Skeletal muscle satellite cell (primary cell): ENCODE data around the gene ANKS1B.

Experiments
- H3K27me3 ChIP-seq: 2 replicates; pipeline ENCODE4 v1.7.0; 2013; ENCODE audit warnings: low read length; ENCODE audit not compliant: control insufficient read depth, insufficient read depth
- H3K36me3 ChIP-seq: 2 replicates; pipeline ENCODE4 v1.7.0; 2013; ENCODE audit warnings: mild to moderate bottlenecking, control low read depth, low read length; ENCODE audit not compliant: insufficient read depth
- H3K4me1 ChIP-seq: 2 replicates; pipeline ENCODE4 v1.7.0; 2013; ENCODE audit warnings: low read length; ENCODE audit not compliant: control insufficient read depth, insufficient read depth
- H3K4me2 ChIP-seq: 2 replicates; pipeline ENCODE4 v1.7.0; 2013; ENCODE audit warnings: mild to moderate bottlenecking, low read length
- H3K4me3 ChIP-seq: 2 replicates; pipeline ENCODE4 v1.7.0; 2013; ENCODE audit warnings: low read length
- H3K9ac ChIP-seq: 2 replicates; pipeline ENCODE4 v1.7.0; 2013; ENCODE audit warnings: mild to moderate bottlenecking, low read depth, low read length, moderate library complexity
- H3K9me3 ChIP-seq: replicated peaks from 2 replicates; pipeline ENCODE4 v1.7.0; 2013; ENCODE audit warnings: mild to moderate bottlenecking, control low read depth, low read length

ANKS1B gene

DNA sequence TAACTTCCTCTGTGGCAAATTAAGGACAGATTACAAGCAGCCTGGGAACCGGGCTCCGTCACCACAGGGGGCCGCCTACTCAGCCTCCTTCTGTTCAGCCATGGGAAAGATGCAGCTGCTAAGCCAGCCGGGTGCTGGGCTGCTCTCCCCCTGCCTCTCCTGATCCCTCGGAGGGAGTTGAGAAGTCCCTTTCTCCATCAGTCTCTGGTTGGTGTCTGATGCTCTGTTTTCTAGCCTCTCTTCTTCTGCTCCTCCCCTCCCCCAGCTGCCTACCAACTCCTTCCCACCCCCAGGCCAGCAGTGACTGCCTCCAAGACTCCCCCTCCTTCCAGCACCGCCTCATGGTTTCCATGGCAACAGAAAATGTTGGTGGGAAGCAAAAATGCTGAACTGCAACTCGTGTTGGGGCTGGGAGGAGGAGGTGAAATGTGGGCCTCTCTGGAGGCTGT, 853.0 kb downstream of the ANKS1B start:
- Histone ChIP-seq H3K27me3 (no peaks in the 10 kb centered on the region), H3K4me3 (no peak overlapping the region), H3K36me3 (no peaks in the 10 kb centered on the region), H3K9me3 (no peaks in the 10 kb centered on the region), H3K4me1 (peaks cover 21% of the 10 kb centered on the region), H3K4me2 (peak overlapping the region; percentile 70), H3K9ac (no peak overlapping the region)

DNA sequence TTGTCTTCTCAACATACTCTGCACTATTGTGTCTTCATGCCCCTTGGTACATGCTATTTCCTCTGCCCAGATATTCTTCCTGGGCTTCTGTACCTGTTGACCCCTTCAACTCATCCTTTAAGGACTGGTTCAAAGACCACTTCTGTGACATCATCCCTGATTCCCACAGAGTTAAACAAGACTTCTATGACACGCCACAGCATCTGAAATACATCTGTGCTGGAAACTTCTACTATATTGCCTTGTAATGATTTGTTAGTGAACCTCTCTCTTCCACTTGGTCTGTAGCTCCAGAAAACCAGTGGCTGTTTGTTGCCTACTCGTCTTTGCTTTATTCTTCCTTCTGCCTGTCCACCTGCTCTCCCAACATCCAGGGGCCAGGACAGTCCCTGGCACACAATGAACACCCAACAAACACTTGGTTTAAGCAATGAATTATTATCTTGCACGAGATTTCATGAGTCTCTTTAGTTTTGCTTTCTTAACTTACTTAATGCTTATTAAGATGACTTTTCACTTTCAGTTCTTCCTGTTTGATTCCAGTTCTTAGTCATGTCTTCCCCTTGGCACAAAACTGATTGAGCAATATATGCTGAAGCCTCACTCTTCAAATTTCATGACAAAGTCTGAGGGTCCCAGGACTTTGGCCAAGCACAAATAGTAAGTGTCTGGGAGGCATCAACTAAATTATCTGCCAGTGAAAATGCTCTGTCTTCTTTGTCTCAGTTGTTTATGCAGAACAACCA, 853.8 kb downstream of the ANKS1B start:
- Histone ChIP-seq H3K9ac (no peak overlapping the region), H3K9me3 (no peaks in the 10 kb centered on the region), H3K4me3 (peak overlapping the region; percentile 54), H3K4me1 (peaks cover 14% of the 10 kb centered on the region), H3K4me2 (peak overlapping the region; percentile 70), H3K36me3 (no peaks in the 10 kb centered on the region), H3K27me3 (no peaks in the 10 kb centered on the region)

GRCh38 chr12:99128246-99128802, 856.4 kb downstream of the ANKS1B start:
- H3K9me3 ChIP-seq, result no peaks in the 10 kb centered on the region
- no peak overlapping the region for H3K9ac ChIP-seq
- H3K4me1 ChIP-seq, result peaks cover 14% of the 10 kb centered on the region
- H3K27me3 ChIP-seq, result no peaks in the 10 kb centered on the region
- H3K4me3 ChIP-seq, result no peak overlapping the region
- no peak overlapping the region for H3K4me2 ChIP-seq
- H3K36me3 ChIP-seq, result no peaks in the 10 kb centered on the region

- no peak overlapping the region for H3K4me2 ChIP-seq
- no peak overlapping the region for H3K9ac ChIP-seq
- H3K4me3 ChIP-seq, result no peak overlapping the region
- H3K27me3 ChIP-seq, result no peaks in the 10 kb centered on the region
- H3K4me1 ChIP-seq, result no peaks in the 10 kb centered on the region
- H3K9me3 ChIP-seq, result no peaks in the 10 kb centered on the region
- H3K36me3 ChIP-seq, result no peaks in the 10 kb centered on the region
Observed at GRCh38 chr12:99122959-99123358, 861.8 kb downstream of the ANKS1B start.

DNA sequence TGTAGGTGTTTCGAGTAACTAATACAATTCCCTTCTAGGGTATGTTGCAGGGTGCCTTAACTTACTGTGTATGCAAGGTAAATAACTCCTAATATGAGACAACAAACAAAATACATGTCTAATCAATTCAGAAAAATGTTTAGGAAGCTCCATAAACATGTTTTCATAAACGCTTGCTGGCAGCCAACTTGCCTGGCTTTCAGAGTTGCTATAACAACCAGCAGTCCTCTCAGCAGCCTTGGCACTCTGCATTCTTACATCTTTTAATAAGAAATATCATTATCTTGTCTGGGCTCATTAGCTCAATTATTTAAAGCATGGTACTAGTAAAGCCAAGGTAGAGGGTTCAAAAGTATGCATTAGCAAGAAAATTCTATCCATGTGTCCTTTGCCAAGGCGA, 862.2 kb downstream of the ANKS1B start:
- no peaks in the 10 kb centered on the region for H3K27me3 ChIP-seq
- no peaks in the 10 kb centered on the region for H3K36me3 ChIP-seq
- no peaks in the 10 kb centered on the region for H3K9me3 ChIP-seq
- no peaks in the 10 kb centered on the region for H3K4me1 ChIP-seq
- no peak overlapping the region for H3K4me2 ChIP-seq
- no peak overlapping the region for H3K9ac ChIP-seq
- no peak overlapping the region for H3K4me3 ChIP-seq

GRCh38 chr12:99121546-99121945, 863.2 kb downstream of the ANKS1B start:
- Histone ChIP-seq H3K9me3 (no peaks in the 10 kb centered on the region), H3K4me3 (no peak overlapping the region), H3K36me3 (no peaks in the 10 kb centered on the region), H3K4me2 (no peak overlapping the region), H3K4me1 (no peaks in the 10 kb centered on the region), H3K9ac (no peak overlapping the region), H3K27me3 (no peaks in the 10 kb centered on the region)

- Histone ChIP-seq H3K4me2 (no peak overlapping the region), H3K4me3 (no peak overlapping the region), H3K27me3 (no peaks in the 10 kb centered on the region), H3K9me3 (no peaks in the 10 kb centered on the region), H3K4me1 (no peaks in the 10 kb centered on the region), H3K36me3 (no peaks in the 10 kb centered on the region), H3K9ac (no peak overlapping the region)
Observed at GRCh38 chr12:99119943-99120342, 864.8 kb downstream of the ANKS1B start.

DNA sequence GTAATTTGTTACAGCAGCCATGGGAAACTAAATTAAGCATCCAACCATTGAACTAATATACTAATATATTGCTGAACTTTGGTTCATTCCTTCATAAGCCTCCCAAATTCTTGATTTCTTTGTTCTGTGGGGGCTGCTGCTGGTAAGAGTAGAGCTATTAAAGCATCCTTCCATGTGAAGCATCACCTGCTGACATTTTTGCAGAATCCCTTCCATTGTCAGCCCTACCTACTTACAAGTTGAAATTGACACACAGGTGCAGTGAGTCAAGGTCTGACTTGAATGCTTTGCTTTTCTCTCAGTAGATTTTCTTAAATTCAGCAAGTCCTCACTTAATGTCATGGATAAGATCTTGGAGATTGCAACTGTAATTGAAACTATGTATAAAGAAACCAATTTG, 865.3 kb downstream of the ANKS1B start:
- H3K9me3 ChIP-seq, result no peaks in the 10 kb centered on the region
- H3K36me3 ChIP-seq, result no peaks in the 10 kb centered on the region
- no peaks in the 10 kb centered on the region for H3K27me3 ChIP-seq
- H3K9ac ChIP-seq, result no peak overlapping the region
- no peaks in the 10 kb centered on the region for H3K4me1 ChIP-seq
- no peak overlapping the region for H3K4me3 ChIP-seq
- H3K4me2 ChIP-seq, result no peak overlapping the region

- Histone ChIP-seq H3K4me3 (no peak overlapping the region), H3K9ac (no peak overlapping the region), H3K4me1 (no peaks in the 10 kb centered on the region), H3K4me2 (no peak overlapping the region), H3K27me3 (no peaks in the 10 kb centered on the region), H3K36me3 (no peaks in the 10 kb centered on the region), H3K9me3 (no peaks in the 10 kb centered on the region)
Observed at GRCh38 chr12:99111600-99111999, 873.1 kb downstream of the ANKS1B start.

- Histone ChIP-seq H3K4me2 (no peak overlapping the region), H3K9ac (no peak overlapping the region), H3K4me1 (no peaks in the 10 kb centered on the region), H3K9me3 (no peaks in the 10 kb centered on the region), H3K36me3 (no peaks in the 10 kb centered on the region), H3K4me3 (no peak overlapping the region), H3K27me3 (no peaks in the 10 kb centered on the region)
Observed at GRCh38 chr12:99110868-99111267, 873.9 kb downstream of the ANKS1B start.

GRCh38 chr12:99110212-99110611, 874.5 kb downstream of the ANKS1B start:
- H3K4me1 ChIP-seq, result no peaks in the 10 kb centered on the region
- H3K4me3 ChIP-seq, result no peak overlapping the region
- no peaks in the 10 kb centered on the region for H3K9me3 ChIP-seq
- no peak overlapping the region for H3K4me2 ChIP-seq
- no peak overlapping the region for H3K9ac ChIP-seq
- no peaks in the 10 kb centered on the region for H3K36me3 ChIP-seq
- no peaks in the 10 kb centered on the region for H3K27me3 ChIP-seq

DNA sequence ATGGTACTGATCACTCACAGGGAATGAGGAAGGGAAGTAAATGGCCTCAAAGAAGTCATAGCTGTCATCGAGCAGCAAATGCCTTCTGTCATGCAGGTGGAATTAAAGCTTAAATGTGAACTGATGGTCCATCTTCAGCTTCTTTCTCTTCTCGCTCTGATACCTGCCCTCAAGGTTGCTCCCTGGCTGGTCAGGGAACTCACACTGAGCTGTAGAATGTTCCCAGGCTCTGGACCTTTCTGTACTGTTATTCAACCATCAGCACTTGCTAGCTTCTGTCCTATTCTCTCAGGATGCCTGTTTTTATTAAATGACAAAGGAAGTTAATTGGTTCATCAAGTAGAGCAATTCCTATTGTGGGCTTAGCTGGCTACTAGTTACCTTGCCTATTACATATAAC, 875.8 kb downstream of the ANKS1B start:
- Histone ChIP-seq H3K9me3 (no peaks in the 10 kb centered on the region), H3K9ac (no peak overlapping the region), H3K4me3 (no peak overlapping the region), H3K4me1 (no peaks in the 10 kb centered on the region), H3K36me3 (no peaks in the 10 kb centered on the region), H3K27me3 (no peaks in the 10 kb centered on the region), H3K4me2 (no peak overlapping the region)
